22Rv1 (cell line): ENCODE measurements around the gene DUSP12.

Source experiments
- CTCF ChIP-seq: fragments of 450-650 bp; IDR thresholded peaks from 2 replicates; pipeline ENCODE4 v1.5.1; 2017; ENCODE audit warnings: mild to moderate bottlenecking
- ZFX ChIP-seq: fragments of 450-650 bp; IDR thresholded peaks from 2 replicates; pipeline ENCODE4 v1.6.1; 2017; ENCODE audit warnings: antibody characterized with exemption, borderline replicate concordance

GRCh38 chr1:161725908-161726472 lies 23.6 kb upstream of the DUSP12 start:
- TF ChIP-seq CTCF (no peak), ZFX (no peak)
